ENCODE data around the gene ARPC2. TPM values are rescaled to one million over a fixed set of nuclear protein-coding genes. Genes with fewer than 3 reads are reported as not detected.

The ARPC2 gene
- polyA plus RNA-seq, 1 experiment = 666 TPM

GRCh38 chr2:218280260-218280870 lies 63.4 kb downstream of the ARPC2 start:
- ChIA-PET CTCF (interaction anchor here (0.5 to 1.7 kb wide), 2 partner anchors 12 to 52 kb away, joined by 4 to 6 read pairs; partner anchors contain the start of gene TMBIM1), POLR2A (interaction anchor here (0.7 kb wide), 1 partner anchor 78 kb away, joined by 3 read pairs; no protein-coding TSS in a partner anchor)
- no peak overlapping the region for H3K4me3 ChIP-seq (ENCODE audit: low read depth, low read length)
- H3K27ac ChIP-seq (ENCODE audit: low read depth, low read length) = no peak overlapping the region
- no peaks in the 10 kb centered on the region for H3K27me3 ChIP-seq (ENCODE audit: control insufficient read depth, insufficient read depth, low read length)
- TF ChIP-seq CTCF (IDR thresholded peaks at IDR 0.05; ENCODE audit: low read depth, low read length) = no peak
- no peaks in the 10 kb centered on the region for H3K9me3 ChIP-seq (ENCODE audit: control insufficient read depth, insufficient read depth, low read length)
- DNase-seq (ENCODE audit: low read depth, low spot score) = no peak

- no peaks in the 10 kb centered on the region for H3K9me3 ChIP-seq (ENCODE audit: control insufficient read depth, insufficient read depth, low read length)
- no peaks in the 10 kb centered on the region for H3K27me3 ChIP-seq (ENCODE audit: control insufficient read depth, insufficient read depth, low read length)
- peak overlapping the region; percentile 77 for H3K27ac ChIP-seq (ENCODE audit: low read depth, low read length)
- POLR2A ChIA-PET = interaction anchor here (0.7 kb wide), 1 partner anchor 77 kb away, joined by 3 read pairs; no protein-coding TSS in a partner anchor
- H3K4me3 ChIP-seq (ENCODE audit: low read depth, low read length) = no peak overlapping the region
- CTCF ChIA-PET = interaction anchor here (1.8 to 4.7 kb wide), 2 partner anchors 9 to 11 kb away, joined by 3 to 35 read pairs; partner anchors contain the start of gene PNKD
- no peak for DNase-seq (ENCODE audit: low read depth, low spot score)
- no peak for TF ChIP-seq CTCF (IDR thresholded peaks at IDR 0.05; ENCODE audit: low read depth, low read length)
Observed at GRCh38 chr2:218281449-218281848, 64.5 kb downstream of the ARPC2 start.

GRCh38 chr2:218282173-218282991 lies 65.4 kb downstream of the ARPC2 start:
- DNase-seq (ENCODE audit: low read depth, low spot score) = no peak
- peak overlapping the region; percentile 77 for H3K27ac ChIP-seq (ENCODE audit: low read depth, low read length)
- no peak for TF ChIP-seq CTCF (IDR thresholded peaks at IDR 0.05; ENCODE audit: low read depth, low read length)
- no peak overlapping the region for H3K4me3 ChIP-seq (ENCODE audit: low read depth, low read length)
- CTCF ChIA-PET = interaction anchor here (1.8 to 4.7 kb wide), 2 partner anchors 10 kb away, joined by 3 to 35 read pairs; partner anchors contain the start of gene PNKD
- no peaks in the 10 kb centered on the region for H3K27me3 ChIP-seq (ENCODE audit: control insufficient read depth, insufficient read depth, low read length)
- H3K9me3 ChIP-seq (ENCODE audit: control insufficient read depth, insufficient read depth, low read length) = no peaks in the 10 kb centered on the region
- POLR2A ChIA-PET = interaction anchor here (0.9 kb wide), 1 partner anchor 12 kb away, joined by 3 read pairs; the partner anchor contains the start of genes AAMP and PNKD

GRCh38 chr2:218284106-218284811 lies 67.3 kb downstream of the ARPC2 start:
- DNase-seq (ENCODE audit: low read depth, low spot score) = peak; percentile 39
- peak overlapping the region; percentile 47 for H3K27ac ChIP-seq (ENCODE audit: low read depth, low read length)
- TF ChIP-seq CTCF (IDR thresholded peaks at IDR 0.05; ENCODE audit: low read depth, low read length) = no peak
- no peak overlapping the region for H3K4me3 ChIP-seq (ENCODE audit: low read depth, low read length)
- CTCF ChIA-PET = interaction anchor here (0.7 to 4.7 kb wide), 4 partner anchors 8 to 72 kb away, joined by 3 to 35 read pairs (median 7); partner anchors contain the start of genes CATIP and PNKD
- H3K9me3 ChIP-seq (ENCODE audit: control insufficient read depth, insufficient read depth, low read length) = no peaks in the 10 kb centered on the region
- H3K27me3 ChIP-seq (ENCODE audit: control insufficient read depth, insufficient read depth, low read length) = no peaks in the 10 kb centered on the region
- POLR2A ChIA-PET = interaction anchor here (0.9 to 1.0 kb wide), 2 partner anchors 11 to 114 kb away, joined by 3 to 4 read pairs; no protein-coding TSS in a partner anchor
